Loucy (cell line): ENCODE results near the gene NPPA.

ENCODE experiments used
- H2AFZ ChIP-seq: fragments of 200-600 bp; sonication (generic); 2 replicates; pipeline ENCODE4 v1.6.0; 2016; ENCODE audit warnings: antibody characterized with exemption, mild to moderate bottlenecking, low read length, moderate library complexity
- H3F3A ChIP-seq: fragments of 200-600 bp; 2 replicates; pipeline ENCODE4 v1.6.0; 2016; ENCODE audit warnings: antibody characterized with exemption, low read depth, mild to moderate bottlenecking
- H3K27me3 ChIP-seq: fragments of 200-600 bp; sonication (generic); 2 replicates; pipeline ENCODE4 v1.6.1; 2014; ENCODE audit warnings: low read length, mild to moderate bottlenecking; ENCODE audit not compliant: insufficient read depth, poor library complexity, severe bottlenecking
- H3K36me3 ChIP-seq: fragments of 200-600 bp; sonication (generic); 2 replicates; pipeline ENCODE4 v1.6.1; 2016; ENCODE audit warnings: low read length; ENCODE audit not compliant: insufficient read depth
- H3K4me1 ChIP-seq: fragments of 200-600 bp; sonication (generic); 2 replicates; pipeline ENCODE4 v1.5.1; 2014; ENCODE audit warnings: low read length, mild to moderate bottlenecking; ENCODE audit not compliant: insufficient read depth, poor library complexity, severe bottlenecking
- H3K4me2 ChIP-seq: fragments of 200-600 bp; sonication (generic); 2 replicates; pipeline ENCODE4 v1.6.0; 2014; ENCODE audit warnings: antibody characterized with exemption, low read length, low read depth, mild to moderate bottlenecking; ENCODE audit not compliant: poor library complexity, severe bottlenecking
- H3K4me3 ChIP-seq: fragments of 200-600 bp; sonication (generic); 2 replicates; pipeline ENCODE4 v1.5.1; 2014; ENCODE audit warnings: low read length, mild to moderate bottlenecking, mixed read lengths; ENCODE audit not compliant: poor library complexity, severe bottlenecking
- H3K79me2 ChIP-seq: fragments of 200-600 bp; sonication (generic); 2 replicates; pipeline ENCODE4 v1.6.1; 2014; ENCODE audit warnings: low read length; ENCODE audit not compliant: insufficient read depth
- H3K9ac ChIP-seq: fragments of 200-600 bp; sonication (generic); 2 replicates; pipeline ENCODE4 v1.6.0; 2014; ENCODE audit warnings: mild to moderate bottlenecking, low read depth, low read length, moderate library complexity; ENCODE audit not compliant: poor library complexity, severe bottlenecking
- H3K9me2 ChIP-seq: fragments of 200-600 bp; sonication (generic); replicated peaks from 2 replicates; pipeline ENCODE4 v1.6.1; 2016; ENCODE audit warnings: low read depth, low read length, mixed read lengths
- H3K9me3 ChIP-seq: fragments of 200-600 bp; sonication (generic); 2 replicates; pipeline ENCODE4 v1.6.1; 2014; ENCODE audit warnings: mild to moderate bottlenecking, antibody characterized with exemption, low read length, low read depth; ENCODE audit not compliant: insufficient read depth
- H4K20me1 ChIP-seq: fragments of 200-600 bp; sonication (generic); 2 replicates; pipeline ENCODE4 v1.6.0; 2014; ENCODE audit warnings: antibody characterized with exemption, low read length, mild to moderate bottlenecking; ENCODE audit not compliant: insufficient read depth, poor library complexity, severe bottlenecking
- CTCF ChIP-seq: fragments of 200-600 bp; sonication (generic); conservative IDR thresholded peaks from 2 replicates; pipeline ENCODE4 v1.5.1; 2014; ENCODE audit warnings: mild to moderate bottlenecking, antibody characterized with exemption, low read length
- EZH2phosphoT487 ChIP-seq: fragments of 200-600 bp; IDR thresholded peaks from 2 replicates; pipeline ENCODE4 v1.6.1; 2018; ENCODE audit warnings: antibody characterized with exemption, mild to moderate bottlenecking, moderate library complexity, borderline replicate concordance

NPPA gene

GRCh38 chr1:11891433-11892186, 44.0 kb upstream of the NPPA start:
- Histone ChIP-seq H3K4me1 (no peaks in the 10 kb centered on the region), H4K20me1 (no peaks in the 10 kb centered on the region), H3K9me2 (no peaks in the 10 kb centered on the region), H3F3A (no peaks in the 10 kb centered on the region), H3K9me3 (no peaks in the 10 kb centered on the region), H3K4me3 (no peak overlapping the region), H3K36me3 (no peaks in the 10 kb centered on the region), H3K9ac (no peak overlapping the region), H3K27me3 (no peaks in the 10 kb centered on the region), H3K79me2 (no peaks in the 10 kb centered on the region), H3K4me2 (no peak overlapping the region), H2AFZ (no peak overlapping the region)
- TF ChIP-seq CTCF (no peak), EZH2phosphoT487 (no peak)

- Histone ChIP-seq H3K9me3 (no peaks in the 10 kb centered on the region), H3K4me3 (no peak overlapping the region), H3K9me2 (no peaks in the 10 kb centered on the region), H3K9ac (no peak overlapping the region), H2AFZ (no peak overlapping the region), H3K4me2 (no peak overlapping the region), H4K20me1 (no peaks in the 10 kb centered on the region), H3K27me3 (no peaks in the 10 kb centered on the region), H3K36me3 (no peaks in the 10 kb centered on the region), H3F3A (no peaks in the 10 kb centered on the region), H3K4me1 (no peaks in the 10 kb centered on the region), H3K79me2 (no peaks in the 10 kb centered on the region)
- TF ChIP-seq EZH2phosphoT487 = no peak
Measured at GRCh38 chr1:11888877-11889208, 41.3 kb upstream of the NPPA start.

GRCh38 chr1:11888206-11888876, 40.8 kb upstream of the NPPA start:
- Histone ChIP-seq H3K9me2 (no peaks in the 10 kb centered on the region), H3K9me3 (no peaks in the 10 kb centered on the region), H3K27me3 (no peaks in the 10 kb centered on the region), H3K4me3 (no peak overlapping the region), H2AFZ (no peak overlapping the region), H3K36me3 (no peaks in the 10 kb centered on the region), H3K4me1 (no peaks in the 10 kb centered on the region), H4K20me1 (no peaks in the 10 kb centered on the region), H3K9ac (no peak overlapping the region), H3K4me2 (no peak overlapping the region), H3F3A (no peaks in the 10 kb centered on the region), H3K79me2 (no peaks in the 10 kb centered on the region)
- TF ChIP-seq CTCF = no peak
- no peak for TF ChIP-seq EZH2phosphoT487
